ENCODE results near the gene MRPS22.
A peak's percentile ranks its signal among the peaks of the same experiment; 100 is the strongest.

The MRPS22 gene

DNA sequence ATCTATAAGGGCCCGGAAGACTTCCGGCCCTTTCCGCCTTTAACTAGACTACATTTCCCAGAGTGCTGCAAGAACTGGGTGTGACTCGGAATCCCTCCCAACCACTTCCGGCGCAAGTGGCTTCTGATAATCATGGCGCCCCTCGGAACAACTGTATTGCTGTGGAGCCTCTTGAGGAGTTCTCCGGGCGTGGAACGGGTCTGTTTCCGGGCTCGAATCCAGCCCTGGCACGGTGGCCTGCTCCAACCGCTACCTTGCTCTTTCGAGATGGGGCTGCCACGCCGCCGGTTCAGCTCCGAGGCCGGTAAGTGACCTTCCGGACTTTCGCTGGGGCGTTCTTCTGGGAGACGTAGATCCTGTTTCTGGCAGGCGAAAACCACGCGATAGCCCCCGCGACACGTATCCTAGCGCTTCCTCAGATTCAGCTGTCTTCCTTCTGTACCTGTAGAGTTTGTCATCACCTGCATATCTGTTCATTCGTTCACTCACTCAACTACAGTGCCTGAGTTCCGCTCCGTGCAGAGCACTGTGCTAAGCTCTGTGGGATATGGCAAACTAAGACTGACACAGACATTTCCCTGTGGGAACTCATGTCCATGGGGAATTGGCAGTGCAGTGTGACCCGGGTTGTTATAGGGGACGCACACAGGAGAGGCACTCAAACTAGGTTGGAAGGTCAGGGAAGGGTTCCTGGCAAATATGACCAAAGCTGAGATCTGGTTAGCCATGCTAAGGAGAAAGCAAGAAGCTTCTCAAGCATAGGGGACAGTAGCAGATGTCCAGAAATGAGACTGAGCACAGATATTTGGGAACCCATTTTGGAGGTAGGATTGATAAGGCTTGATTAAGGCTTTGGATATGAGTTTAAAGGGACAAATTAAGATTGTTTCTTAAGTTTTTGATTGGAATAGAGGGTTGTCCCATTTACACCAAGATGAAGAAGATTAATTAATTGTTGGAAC lies at the start of gene MRPS22:
Gene MRPS22, plus strand, starts transcription at position 126 of the 962 bp plus-strand sequence. Its CDS starts 7 bp downstream, at position 133.
- ChIA-PET POLR2A (no interaction called here), CTCF (interaction anchor here (0.6 to 2.4 kb wide), 6 partner anchors 9 to 429 kb away, joined by 3 to 18 read pairs (median 4); no protein-coding TSS in a partner anchor)
- TF ChIP-seq, protein P1, sequence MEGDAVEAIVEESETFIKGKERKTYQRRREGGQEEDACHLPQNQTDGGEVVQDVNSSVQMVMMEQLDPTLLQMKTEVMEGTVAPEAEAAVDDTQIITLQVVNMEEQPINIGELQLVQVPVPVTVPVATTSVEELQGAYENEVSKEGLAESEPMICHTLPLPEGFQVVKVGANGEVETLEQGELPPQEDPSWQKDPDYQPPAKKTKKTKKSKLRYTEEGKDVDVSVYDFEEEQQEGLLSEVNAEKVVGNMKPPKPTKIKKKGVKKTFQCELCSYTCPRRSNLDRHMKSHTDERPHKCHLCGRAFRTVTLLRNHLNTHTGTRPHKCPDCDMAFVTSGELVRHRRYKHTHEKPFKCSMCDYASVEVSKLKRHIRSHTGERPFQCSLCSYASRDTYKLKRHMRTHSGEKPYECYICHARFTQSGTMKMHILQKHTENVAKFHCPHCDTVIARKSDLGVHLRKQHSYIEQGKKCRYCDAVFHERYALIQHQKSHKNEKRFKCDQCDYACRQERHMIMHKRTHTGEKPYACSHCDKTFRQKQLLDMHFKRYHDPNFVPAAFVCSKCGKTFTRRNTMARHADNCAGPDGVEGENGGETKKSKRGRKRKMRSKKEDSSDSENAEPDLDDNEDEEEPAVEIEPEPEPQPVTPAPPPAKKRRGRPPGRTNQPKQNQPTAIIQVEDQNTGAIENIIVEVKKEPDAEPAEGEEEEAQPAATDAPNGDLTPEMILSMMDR (IDR thresholded peaks at IDR 0.05; ENCODE audit: control extremely low read depth, extremely low read depth, low read depth, missing control alignments): no peak
- peak; percentile 92 for DNase-seq (ENCODE audit: extremely low spot score)

DNA sequence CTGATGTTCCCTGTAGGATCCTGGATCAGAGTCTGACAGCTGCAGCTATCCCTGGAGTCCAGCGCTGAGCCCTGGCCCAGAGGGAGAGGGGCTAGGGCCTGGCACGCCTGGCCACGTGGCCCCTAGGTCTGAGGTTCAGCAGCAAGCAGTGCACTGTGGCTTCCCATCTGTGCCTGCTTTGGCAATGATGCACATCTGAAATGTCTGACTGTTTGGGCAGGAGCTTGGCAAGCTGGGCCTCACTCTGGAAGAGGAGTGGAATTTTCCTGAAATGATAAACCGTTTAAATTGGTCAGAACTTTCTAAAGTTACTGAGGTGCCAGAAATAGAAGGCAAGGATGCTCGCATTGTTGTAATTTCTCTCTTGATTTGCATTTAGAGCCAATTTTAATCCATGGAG lies 48.8 kb upstream of the MRPS22 start:
- POLR2A ChIA-PET: no interaction called here
- no peak for DNase-seq (ENCODE audit: extremely low spot score)
- CTCF ChIA-PET: interaction anchor here (0.9 to 1.9 kb wide), 2 partner anchors 17 to 183 kb away, joined by 3 to 5 read pairs; no protein-coding TSS in a partner anchor
- TF ChIP-seq, protein P1 (IDR thresholded peaks at IDR 0.05; ENCODE audit: control extremely low read depth, extremely low read depth, low read depth, missing control alignments): no peak

DNA sequence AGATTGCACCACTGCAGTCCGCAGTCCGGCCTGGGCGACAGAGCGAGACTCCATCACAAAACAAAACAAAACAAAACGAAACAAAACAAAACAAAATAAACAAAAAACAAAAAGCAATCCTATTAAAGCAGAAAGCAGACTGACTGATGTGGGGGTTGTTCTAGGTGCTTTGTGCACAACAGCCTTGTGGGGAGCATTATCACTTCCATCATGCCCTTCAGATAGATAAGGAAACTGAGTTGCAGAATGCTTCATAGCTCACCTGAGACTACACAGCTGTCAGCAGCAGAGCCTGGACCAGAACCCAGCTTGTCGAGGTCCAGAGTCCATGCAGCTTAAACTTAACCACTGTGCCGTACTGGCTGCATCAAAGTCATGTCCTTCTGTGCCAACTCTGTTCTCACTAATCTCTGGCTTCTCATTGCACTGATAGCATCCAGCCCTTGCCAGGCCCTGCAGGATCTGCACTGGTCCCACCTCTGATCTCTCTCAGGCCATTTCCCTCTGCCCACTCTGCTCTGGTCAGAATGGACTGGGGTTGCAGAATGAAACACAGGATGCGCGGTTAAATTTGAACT lies 47.6 kb upstream of the MRPS22 start:
- CTCF ChIA-PET: interaction anchor here (0.9 to 1.2 kb wide), 3 partner anchors 11 to 184 kb away, joined by 3 to 4 read pairs (median 3); no protein-coding TSS in a partner anchor
- POLR2A ChIA-PET: no interaction called here
- no peak for DNase-seq (ENCODE audit: extremely low spot score)
- TF ChIP-seq, protein P1 (IDR thresholded peaks at IDR 0.05; ENCODE audit: control extremely low read depth, extremely low read depth, low read depth, missing control alignments): no peak

DNA sequence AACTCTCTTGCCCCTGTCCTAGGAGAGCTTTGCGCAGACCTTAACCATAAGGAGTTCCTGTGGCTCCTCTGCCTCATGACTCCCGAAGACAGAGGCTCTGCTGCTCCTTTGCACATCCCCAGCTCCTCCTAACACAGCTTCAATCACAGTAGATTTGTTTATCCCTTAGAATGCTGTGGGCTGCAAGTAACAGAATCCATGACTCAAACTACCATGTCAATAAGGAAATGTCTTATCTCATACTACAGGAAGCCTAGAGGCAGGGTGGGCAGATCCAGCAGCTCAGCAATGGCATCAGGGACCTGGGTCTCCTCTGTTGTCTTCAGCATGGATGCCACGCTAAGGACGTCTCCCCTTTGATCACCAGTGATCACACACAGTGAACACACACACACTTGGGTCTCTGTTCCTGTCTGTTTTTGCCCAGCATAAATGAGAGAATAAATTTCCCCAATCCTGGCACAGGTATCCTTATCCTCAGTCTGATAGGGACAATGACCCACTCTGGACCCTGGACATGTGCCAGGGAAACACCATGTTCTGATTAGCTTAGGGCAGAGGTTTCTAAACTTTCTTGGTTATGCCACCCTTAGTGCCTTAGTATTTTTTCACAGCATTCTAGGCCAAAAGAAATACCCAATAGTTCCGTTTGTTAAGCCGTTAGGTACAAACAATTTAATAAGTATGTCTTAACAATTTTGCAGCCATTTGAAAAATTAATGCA lies 46.1 kb upstream of the MRPS22 start:
- ChIA-PET CTCF (interaction anchor here (1.1 to 1.2 kb wide), 2 partner anchors 13 to 186 kb away, joined by 3 to 4 read pairs; no protein-coding TSS in a partner anchor), POLR2A (no interaction called here)
- TF ChIP-seq, protein P1 (IDR thresholded peaks at IDR 0.05; ENCODE audit: control extremely low read depth, extremely low read depth, low read depth, missing control alignments): no peak
- DNase-seq (ENCODE audit: extremely low spot score): no peak

DNA sequence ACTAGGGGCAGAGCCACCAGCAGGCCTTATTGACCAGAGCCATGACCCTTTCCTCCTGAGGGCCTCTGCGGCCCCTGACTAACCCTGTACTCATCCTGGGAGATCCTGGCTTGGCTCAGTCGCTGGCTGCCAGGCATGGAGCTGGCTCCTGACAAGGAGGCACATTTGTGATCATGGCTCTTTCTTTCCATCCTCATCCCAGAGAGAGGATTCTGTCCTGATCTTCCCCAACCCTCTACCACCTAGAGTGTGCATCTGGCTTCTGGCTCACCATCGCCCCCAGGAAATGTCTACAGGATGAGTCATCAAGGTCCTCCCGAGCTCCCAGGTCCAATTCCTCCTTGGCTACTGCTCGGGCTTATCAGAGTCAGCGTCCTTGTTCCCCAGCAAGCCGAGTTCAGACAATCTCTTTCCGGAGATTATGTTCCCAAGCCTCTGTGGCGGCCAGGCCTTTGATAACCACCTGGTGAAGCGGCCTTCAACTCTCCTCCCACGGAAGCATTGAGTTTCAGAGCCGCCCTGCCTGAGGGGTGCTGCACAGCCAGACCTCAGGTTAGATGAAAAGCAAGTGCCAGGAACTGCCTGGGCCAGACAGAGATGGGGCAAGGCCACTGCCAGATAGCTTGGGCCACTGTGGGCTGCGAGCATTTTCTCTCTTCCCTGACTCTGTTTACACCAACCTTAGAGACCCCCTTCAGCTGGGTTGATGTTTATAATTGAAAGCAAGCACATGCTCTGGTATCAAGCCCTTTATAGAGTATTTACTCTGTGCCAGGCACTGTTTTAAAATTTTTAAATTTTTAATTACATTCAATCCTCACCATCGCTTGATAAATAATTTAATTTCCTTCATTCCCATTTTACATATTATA lies 44.3 kb upstream of the MRPS22 start:
- TF ChIP-seq, protein P1 (IDR thresholded peaks at IDR 0.05; ENCODE audit: control extremely low read depth, extremely low read depth, low read depth, missing control alignments): no peak
- no peak for DNase-seq (ENCODE audit: extremely low spot score)
- ChIA-PET CTCF (interaction anchor here (0.8 to 1.8 kb wide), 2 partner anchors 17 to 47 kb away, joined by 3 to 4 read pairs; no protein-coding TSS in a partner anchor), POLR2A (interaction anchor here (0.6 kb wide), 1 partner anchor 100 kb away, joined by 4 read pairs; no protein-coding TSS in a partner anchor)

All from GM10248 (cell line).